ENCODE results near the gene CASP7.

DNA sequence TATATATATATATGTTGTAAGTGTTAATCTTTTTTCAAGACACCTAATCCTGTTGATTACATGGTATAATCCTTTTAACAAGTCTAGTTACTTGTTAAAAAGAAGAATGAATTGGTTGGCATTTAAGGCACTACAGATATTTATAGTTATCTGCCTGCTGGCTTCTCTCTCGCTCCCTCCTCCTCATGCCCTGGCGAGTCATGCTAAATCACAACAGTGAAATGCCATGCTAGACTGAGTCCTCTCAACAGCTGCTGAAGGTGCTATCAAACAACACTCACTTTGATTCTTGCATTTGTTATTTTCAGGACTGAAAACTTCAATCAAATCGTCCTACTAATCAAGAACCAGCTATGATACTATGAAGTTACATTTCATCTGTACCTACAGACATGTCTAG, 31.2 kb upstream of the CASP7 start:
- TF ChIP-seq POLR2A (IDR thresholded peaks at IDR 0.05; ENCODE audit: low read length) (no peak), GATA1 (IDR thresholded peaks at IDR 0.05; ENCODE audit: low read depth, low read length) (no peak)
